GM12875 (cell line): ENCODE data around the gene GNA12.
"Not testable (repeated sequence)": the region's sequence is repeated elsewhere in the genome, so short reads cannot be mapped to it uniquely, and the experiment has no call there.

Experiments
- H3K4me3 ChIP-seq: one replicate; pipeline ENCODE4 v1.5.1; 2011; ENCODE audit warnings: low read depth, low read length, control low read depth
- TF ChIP-seq, protein P1 (sequence below): IDR thresholded peaks from 2 replicates; pipeline ENCODE4 v1.5.1; 2011; ENCODE audit warnings: low read depth, mild to moderate bottlenecking, control low read depth, inconsistent platforms, low read length, moderate library complexity, borderline replicate concordance; ENCODE audit not compliant: insufficient read depth

Gene GNA12

DNA sequence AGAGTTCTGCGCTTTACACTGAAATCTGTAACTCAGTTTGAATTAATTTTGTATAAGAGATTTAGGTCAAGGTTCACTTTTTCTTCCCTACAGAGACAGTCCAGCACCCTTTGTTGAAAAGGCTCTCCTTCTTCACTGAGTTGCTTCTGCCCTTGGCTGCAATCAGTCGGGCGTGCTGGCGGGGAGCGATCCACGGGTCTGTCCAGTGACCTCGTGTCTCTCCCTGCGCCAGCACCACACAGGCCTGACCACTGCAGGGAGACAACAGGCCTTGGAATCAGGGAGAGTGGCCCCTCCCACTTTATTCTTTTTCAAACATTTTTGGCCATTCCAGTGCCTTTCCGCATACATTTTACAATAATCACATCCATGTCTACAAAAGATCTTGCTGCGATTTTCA, 89.2 kb downstream of the GNA12 start:
- TF ChIP-seq, protein P1, sequence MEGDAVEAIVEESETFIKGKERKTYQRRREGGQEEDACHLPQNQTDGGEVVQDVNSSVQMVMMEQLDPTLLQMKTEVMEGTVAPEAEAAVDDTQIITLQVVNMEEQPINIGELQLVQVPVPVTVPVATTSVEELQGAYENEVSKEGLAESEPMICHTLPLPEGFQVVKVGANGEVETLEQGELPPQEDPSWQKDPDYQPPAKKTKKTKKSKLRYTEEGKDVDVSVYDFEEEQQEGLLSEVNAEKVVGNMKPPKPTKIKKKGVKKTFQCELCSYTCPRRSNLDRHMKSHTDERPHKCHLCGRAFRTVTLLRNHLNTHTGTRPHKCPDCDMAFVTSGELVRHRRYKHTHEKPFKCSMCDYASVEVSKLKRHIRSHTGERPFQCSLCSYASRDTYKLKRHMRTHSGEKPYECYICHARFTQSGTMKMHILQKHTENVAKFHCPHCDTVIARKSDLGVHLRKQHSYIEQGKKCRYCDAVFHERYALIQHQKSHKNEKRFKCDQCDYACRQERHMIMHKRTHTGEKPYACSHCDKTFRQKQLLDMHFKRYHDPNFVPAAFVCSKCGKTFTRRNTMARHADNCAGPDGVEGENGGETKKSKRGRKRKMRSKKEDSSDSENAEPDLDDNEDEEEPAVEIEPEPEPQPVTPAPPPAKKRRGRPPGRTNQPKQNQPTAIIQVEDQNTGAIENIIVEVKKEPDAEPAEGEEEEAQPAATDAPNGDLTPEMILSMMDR, result no peak

DNA sequence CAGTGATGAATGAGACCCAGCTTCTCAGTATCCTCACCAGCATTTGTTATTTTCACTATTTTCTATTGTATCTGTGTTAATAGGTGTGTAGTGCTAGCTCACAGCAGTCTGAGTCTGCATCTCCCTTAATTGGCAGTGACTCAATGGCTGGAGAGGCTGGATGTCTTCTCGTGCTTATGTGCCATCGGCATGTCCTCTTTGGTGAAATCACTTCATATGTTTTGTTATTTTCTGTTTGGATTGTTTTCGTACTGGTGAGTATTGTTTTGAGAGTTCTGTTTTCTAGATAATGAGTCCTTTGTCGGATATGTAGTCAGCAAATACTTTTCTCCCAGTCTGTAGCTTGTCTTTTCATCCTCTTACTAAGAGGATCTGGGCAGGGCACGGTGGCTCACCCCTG, 90.0 kb downstream of the GNA12 start:
- TF ChIP-seq, protein P1, result no peak
- H3K4me3 ChIP-seq, result no peak overlapping the region

More for the DNA sequence above, 89.2 kb downstream of the GNA12 start:
- H3K4me3 ChIP-seq, result no peak overlapping the region

DNA sequence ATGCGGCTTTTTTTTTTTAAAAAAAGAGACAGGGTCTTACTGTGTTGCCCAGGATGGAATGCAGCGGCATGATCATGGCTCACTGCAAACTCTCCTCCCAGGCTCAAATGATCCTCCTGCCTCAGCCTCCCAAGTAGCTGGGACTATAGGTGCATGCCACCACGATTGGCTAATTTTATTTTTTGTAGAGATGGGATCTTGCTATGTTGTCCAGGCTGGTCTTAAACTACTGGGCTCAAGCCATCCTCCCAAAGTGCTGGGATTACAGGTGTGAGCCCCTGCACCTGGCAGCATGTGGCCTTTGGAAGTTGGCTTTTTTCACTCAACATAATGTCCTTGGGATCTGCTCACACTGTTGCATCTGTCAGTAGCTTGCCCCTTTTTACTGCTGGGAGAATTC, 91.0 kb downstream of the GNA12 start:
- no peak overlapping the region for H3K4me3 ChIP-seq
- TF ChIP-seq, protein P1, result no peak

DNA sequence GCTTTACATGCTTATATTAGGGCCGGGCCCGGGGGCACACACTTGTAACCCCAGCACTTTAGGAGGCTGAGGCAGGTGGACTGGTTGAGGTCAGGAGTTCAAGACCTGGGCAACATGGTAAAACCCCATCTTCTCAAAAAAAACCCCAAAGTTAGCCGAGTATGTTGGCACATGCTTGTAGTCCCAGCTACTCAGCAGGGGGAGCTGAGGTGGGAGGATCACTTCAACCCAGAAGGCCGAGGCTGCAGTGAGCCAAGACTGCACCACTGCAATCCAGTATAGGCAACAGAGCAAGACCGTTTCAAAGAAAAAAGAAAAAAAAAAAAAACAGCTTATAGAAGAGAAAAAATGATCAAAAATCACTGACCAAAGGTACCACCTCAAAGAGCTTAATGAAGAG, 93.0 kb downstream of the GNA12 start:
- TF ChIP-seq, protein P1, result no peak
- no peak overlapping the region for H3K4me3 ChIP-seq

DNA sequence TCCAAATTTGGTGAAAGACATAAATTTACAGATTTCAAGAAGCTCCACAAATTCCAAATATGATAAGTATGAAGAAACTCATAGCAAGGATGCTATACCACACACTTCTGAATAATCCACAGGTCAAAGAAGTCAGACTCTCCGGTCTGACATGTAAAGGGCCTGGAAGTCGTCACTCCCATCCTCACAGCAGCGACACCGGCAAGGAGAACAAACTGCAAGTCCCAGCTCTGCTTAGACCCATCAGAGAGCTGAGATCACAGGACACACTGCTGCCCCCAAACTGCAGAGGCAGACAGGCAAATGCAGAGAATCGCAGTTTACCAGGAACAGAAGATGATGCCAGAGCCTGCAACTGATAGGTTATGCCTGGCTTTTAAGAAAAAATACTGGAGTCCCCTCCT, 94.1 kb downstream of the GNA12 start:
- H3K4me3 ChIP-seq, result no peak overlapping the region
- TF ChIP-seq, protein P1, result no peak

DNA sequence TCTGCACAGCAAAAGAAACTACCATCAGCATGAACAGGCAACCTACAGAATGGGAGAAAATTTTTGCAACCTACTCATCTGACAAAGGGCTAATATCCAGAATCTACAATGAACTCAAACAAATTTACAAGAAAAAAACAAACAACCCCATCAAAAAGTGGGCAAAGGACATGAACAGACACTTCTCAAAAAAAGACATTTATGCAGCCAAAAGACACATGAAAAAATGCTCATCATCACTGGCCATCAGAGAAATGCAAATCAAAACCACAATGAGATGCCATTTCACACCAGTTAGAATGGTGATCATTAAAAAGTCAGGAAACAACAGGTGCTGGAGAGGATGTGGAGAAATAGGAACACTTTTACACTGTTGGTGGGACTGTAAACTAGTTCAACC, 95.4 kb downstream of the GNA12 start:
- H3K4me3 ChIP-seq, result not testable (repeated sequence)

DNA sequence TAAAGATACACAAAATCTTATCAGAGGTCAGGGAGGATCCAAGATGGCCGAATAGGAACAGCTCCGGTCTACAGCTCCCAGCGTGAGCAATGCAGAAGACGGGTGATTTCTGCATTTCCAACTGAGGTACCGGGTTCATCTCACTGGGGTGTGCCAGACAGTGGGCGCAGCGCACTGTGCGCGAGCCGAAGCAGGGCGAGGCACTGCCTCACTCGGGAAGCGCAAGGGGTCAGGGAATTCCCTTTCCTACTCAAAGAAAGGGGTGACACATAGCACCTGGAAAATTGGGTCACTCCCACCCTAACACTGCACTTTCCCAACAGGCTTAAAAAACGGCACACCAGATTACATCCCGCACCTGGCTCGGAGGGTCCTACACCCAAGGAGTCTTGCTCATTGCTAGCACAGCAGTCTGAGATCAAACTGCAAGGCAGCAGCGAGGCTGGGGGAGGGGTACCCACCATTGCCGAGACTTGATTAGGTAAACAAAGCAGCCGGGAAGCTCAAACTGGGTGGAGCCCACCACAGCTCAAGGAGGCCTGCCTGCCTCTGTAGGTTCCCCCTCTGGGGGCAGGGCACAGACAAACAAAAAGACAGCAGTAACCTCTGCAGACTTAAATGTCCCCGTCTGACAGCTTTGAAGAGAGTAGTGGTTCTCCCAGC, 100.5 kb downstream of the GNA12 start:
- not testable (repeated sequence) for H3K4me3 ChIP-seq

DNA sequence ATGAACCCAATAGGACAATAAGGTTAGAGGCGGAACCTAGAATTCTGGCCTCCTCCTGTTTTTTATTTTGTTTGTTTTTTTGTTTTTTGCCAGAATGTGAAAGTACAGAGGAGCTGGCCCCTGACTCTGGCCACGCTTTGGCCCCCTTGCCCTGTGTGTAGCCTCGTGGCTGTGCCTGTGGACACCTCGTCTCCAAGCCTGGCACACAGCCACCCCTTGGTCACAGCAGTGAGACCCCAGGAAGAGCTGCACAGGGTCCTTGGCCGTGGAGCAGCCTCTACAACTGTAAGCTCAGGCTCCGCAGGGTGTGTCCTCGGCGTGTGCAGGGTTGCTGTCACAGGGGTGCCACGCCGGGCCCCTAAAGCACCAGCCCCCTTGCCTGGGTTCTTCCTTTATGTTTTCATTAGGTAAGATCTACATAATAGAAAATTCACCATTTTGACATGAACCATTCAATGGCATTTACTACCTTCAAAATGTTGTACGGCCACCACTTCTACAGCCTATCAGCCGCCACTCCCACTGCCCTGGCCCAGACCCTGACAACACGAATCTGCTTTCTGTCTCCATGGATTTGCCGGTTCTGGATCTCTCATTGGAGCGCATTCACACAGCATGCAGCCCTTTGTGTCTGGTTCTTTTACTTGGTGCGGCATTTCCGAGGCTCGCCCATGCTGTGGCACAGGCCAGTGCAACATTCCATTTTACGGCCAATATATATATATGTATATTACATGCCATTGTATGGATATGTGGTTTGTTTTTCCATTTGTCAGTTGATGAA, 105.2 kb downstream of the GNA12 start:
- no peak overlapping the region for H3K4me3 ChIP-seq
- TF ChIP-seq, protein P1, result no peak
